Frontal cortex (tissue), 4 donors: Measurements from ENCODE around the gene RBM47. TPM values are rescaled to one million over a fixed set of nuclear protein-coding genes. Genes with fewer than 3 reads are reported as not detected.
"Not testable (repeated sequence)": the region's sequence is repeated elsewhere in the genome, so short reads cannot be mapped to it uniquely, and the experiment has no call there.

ENCODE experiments used
- DNase-seq, 2 donors: peaks; one replicate each; pipeline ENCODE4 v3.0.0; 2012; ENCODE audit warnings: low spot score in 2 of 2
- FAIRE-seq: peaks from 2 replicates; lab custom pipeline; 2012; peaks lifted over from hg19 to GRCh38; lab: Jason Lieb, UNC
- total RNA-seq: library from RNA; depleted of rRNA; stranded (reverse); fragments of >200 nt; gene quantifications from one replicate; pipeline ENCODE4 v1.2.3, GENCODE V29; 2014
- donor health status: control.
- donor health status: control.
- donor health status: control.

Gene RBM47
- total RNA-seq, 1 donor from 2014 or later, result 0.82 TPM

- FAIRE-seq (no peak), DNase-seq (no peak)
Observed at GRCh38 chr4:40462326-40462725, 167.3 kb downstream of the RBM47 start.

DNA sequence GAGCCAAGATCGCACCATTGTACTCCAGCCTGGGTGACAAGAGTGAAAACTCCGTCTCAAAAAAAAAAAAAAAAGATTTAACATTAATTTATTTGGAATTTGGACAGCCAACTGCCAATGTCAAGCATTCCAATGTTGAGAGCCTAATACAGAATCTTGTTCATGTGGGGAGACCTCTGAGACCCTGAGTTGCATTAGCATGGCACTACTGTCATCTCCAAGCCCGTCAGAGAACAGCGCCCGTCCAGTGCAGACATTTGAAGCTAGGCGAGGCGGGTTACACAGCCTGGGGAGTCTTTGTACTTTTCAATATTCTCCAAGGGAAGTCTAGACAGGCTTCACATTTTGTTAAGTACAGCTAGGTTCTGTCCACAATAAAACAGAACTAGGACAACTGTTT lies 167.8 kb downstream of the RBM47 start:
- no peak for DNase-seq

GRCh38 chr4:40461062-40461461 lies 168.6 kb downstream of the RBM47 start:
- FAIRE-seq (no peak), DNase-seq (no peak)

More for the DNA sequence above, 167.8 kb downstream of the RBM47 start:
- FAIRE-seq, result no peak

DNA sequence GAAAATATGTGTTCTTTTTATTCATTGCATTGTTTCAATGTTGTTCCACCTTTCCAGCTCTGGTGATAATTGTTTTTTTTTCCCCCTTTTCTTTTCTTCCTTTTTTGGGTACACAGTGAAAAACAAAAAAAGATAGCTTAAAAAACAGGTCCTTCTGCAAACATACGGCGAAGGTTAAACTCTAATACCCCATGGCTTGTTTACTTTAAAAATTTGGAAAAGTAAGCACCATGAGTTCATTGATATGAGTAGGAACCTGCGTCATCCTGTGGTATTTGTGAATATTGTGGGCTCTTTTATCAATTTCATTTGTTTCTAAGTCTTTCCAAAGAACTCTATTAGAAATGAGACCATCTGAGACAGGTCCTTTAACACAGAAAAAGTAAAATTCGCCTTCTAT lies 171.0 kb downstream of the RBM47 start:
- FAIRE-seq (no peak), DNase-seq (no peak)

DNA sequence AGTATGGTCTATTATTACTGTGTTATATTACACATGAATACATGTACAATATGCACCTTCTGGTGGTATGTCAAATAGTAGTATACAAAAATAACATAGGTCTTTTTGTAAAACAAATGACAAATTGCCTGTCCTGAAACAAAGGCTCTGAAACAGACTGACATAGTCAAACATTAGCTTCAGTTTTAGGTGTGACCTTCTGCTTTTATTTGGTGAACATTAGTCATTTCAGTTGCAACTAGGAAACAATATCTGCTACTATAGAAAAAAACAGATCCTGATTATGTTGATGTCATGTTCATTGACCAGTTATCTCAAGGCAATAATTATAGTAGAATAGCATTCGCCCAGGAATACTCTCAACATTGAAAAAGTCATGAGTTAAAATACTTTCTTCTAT lies 171.6 kb downstream of the RBM47 start:
- FAIRE-seq, result no peak
- no peak for DNase-seq

GRCh38 chr4:40455340-40455902 lies 174.2 kb downstream of the RBM47 start:
- no peak for DNase-seq
- FAIRE-seq, result no peak

DNA sequence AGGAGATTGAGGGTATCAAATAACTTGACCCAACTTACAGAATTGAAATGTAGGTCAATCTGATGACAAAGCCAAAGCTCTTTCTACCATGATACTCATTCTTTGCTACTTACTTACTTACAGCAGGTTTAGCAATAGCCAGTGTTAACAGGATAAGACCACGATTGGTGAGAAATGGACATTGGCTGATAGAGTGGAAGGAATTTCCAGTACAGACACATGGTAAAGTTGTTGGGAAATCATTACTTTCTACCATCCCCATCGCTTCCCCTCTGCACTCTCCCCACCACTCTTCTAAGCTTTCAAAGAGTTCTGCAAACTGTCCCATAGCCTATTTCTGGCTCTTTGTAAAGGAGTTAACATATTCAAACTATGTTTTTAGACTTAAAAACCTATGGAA lies 174.8 kb downstream of the RBM47 start:
- DNase-seq, result no peak
- FAIRE-seq, result no peak

- DNase-seq (no peak), FAIRE-seq (no peak)
Observed at GRCh38 chr4:40453912-40454311, 175.8 kb downstream of the RBM47 start.

DNA sequence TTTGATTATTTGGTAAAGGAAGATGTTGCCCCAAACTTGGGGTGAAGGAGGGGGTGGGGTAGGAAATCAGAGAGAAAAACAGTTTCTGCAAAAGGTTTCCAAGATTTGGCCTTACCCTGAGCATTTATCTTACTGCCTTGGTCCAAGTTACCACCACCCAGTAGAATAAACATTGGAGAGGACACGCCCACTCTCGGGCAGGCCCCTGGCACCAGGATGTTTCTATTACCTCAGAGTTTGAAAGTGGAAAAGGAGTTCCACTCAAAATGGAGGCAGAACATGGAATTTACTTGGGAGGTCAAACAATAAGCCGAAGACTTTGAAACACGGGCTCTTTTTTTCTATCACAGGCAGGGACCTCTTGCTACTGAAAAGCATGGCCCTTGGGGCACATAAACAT lies 180.8 kb downstream of the RBM47 start:
- DNase-seq, result no peak
- FAIRE-seq, result no peak

- no peak for DNase-seq
- FAIRE-seq, result no peak
Observed at GRCh38 chr4:40446839-40447238, 182.8 kb downstream of the RBM47 start.

DNA sequence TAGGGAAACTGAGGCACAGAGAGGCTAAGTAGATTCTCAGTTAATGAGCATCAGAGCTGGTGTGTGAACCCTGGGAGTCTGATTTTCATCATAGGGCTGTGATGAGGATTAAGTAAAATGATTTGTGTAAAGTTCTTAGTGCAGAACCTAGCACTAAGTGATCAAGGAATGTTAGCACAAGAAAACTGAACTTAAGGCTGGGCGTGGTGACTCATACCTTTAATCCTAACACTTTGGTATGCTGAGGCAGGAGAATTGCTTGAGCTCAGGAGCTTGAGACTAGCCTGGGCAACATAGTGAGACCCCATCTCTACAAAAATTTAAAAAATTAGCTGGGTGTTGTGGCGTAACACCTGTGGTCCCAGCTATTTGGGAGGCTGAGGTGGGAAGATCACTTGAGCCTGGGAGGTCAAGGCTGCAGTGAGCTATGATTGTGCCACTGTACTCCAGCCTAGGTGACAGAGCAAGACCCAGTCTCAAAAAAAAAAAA lies 183.4 kb downstream of the RBM47 start:
- DNase-seq, FAIRE-seq: not testable (repeated sequence)

- DNase-seq, result no peak
- FAIRE-seq, result no peak
Observed at GRCh38 chr4:40445671-40446070, 184.0 kb downstream of the RBM47 start.

GRCh38 chr4:40441430-40441829 lies 188.2 kb downstream of the RBM47 start:
- FAIRE-seq (no peak), DNase-seq (no peak)

GRCh38 chr4:40439519-40439918 lies 190.1 kb downstream of the RBM47 start:
- DNase-seq (no peak), FAIRE-seq (no peak)

DNA sequence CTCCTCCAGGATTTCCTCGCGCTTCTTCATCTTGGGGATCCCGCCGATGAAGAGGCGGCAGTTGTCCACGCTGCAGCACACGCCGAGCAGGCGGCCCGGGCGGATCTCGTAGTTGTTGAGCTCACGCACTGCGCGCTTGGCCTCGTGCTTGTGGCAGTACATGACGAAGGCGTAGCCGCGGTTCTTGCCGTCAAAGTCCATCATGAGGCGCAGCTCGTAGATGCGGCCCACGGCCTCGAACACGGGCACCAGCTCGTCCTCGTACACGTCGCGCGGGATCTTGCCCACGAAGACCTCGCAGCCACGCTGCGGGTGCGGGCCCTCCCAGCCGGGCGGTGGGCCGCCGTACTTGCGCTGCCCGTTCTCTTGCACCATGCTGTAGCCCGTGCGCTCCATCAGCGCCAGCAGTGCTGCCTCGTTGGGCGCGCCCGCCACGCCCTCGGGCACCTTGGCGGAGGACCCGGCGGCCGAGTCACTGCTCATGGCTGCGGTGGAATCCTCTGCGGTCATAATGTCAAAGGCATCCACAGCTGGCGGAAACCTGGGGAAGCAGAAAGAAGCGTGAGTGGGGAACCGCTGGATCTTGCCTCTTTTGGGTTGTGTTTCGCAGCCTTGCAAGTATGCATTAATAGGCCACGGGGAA lies 191.2 kb downstream of the RBM47 start:
- DNase-seq, result no peak
- FAIRE-seq, result no peak

DNA sequence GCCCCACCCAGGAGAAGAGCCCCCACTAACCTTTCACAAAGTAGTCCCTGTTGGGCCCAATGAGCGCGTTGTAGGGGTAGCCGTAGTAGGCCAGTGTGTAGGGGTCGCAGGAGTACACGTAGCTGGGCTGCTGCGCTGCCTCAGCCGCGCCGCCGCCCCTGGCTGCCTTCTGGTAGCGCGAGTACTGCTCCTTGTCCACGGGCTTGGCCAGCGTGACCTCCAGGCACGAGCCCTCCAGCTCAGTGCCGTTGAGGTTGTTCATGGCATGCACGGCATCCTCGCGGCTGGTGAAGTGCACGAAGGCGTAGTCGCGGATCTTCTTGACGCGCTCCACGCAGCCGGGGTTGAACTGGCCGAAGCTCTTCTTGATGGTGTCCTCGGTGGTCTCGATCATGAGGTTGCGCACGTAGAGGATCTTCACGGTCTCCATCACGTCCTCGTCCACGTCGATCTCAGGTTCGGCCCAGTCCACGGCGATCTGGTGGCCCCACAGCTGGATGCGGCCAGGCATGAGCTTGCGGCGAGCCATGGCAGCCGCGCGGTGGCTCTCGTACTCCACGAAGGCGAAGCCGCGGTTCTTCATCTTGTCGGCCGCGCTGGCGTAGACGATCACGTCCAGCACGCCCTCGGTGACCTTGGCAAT lies 191.8 kb downstream of the RBM47 start:
- DNase-seq, result no peak
- no peak for FAIRE-seq

DNA sequence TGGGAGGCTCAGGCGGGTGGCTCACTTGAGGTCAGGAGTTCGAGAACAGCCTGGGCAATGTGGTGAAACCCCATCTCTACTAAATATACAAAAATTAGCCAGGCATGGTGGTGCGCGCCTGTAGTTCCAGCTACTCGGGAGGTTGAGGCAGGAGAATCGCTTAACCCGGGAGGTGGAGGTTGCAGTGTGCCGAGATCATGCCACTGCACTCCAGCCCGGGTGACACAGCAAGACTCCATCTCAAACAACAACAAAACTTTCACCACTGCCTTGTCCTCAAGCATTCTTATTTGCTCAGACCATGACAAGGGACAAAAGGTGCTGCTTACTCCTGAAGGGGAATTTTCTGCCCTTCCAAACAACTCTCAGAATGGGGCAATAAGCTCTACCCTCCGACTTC lies 194.4 kb downstream of the RBM47 start:
- DNase-seq, FAIRE-seq: not testable (repeated sequence)

DNA sequence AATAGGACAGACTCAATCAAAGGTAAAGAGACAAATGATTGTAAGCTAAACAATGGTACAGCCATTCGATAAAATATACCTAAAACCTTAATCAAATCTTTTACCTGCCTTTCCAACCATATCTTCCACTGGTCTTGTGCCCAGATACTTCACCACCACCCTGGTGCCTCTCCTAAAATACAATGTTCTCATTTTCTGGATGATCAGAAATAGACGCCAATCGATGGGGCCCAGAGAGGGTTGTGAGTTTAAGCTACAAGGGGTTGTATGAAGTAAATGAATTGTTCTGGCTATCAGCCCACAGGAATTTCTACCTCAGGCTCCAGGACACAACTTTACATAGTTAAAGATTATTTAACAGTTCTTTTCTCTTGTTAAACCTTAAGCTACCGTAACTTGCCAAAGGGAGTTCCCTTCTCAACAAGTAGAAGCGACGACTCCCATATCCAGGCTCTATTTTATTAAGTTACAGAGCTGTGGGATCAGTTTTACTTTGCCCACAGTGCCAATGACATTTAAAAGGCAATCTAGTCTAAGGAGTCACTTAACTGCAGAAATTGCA lies 195.5 kb downstream of the RBM47 start:
- no peak for FAIRE-seq

GRCh38 chr4:40432504-40432903 lies 197.2 kb downstream of the RBM47 start:
- no peak for DNase-seq
- no peak for FAIRE-seq

More for the DNA sequence above, 195.5 kb downstream of the RBM47 start:
- DNase-seq, result no peak

GRCh38 chr4:40427871-40428270 lies 201.8 kb downstream of the RBM47 start:
- DNase-seq, FAIRE-seq: not testable (repeated sequence)

- FAIRE-seq, result no peak
Observed at GRCh38 chr4:40427128-40427527, 202.5 kb downstream of the RBM47 start.

More at GRCh38 chr4:40427128-40427527, 202.5 kb downstream of the RBM47 start:
- no peak for DNase-seq
